ENCODE data around the gene BTF3.

GRCh38 chr5:73513996-73514395 is 15.8 kb downstream of the BTF3 start:
- TF ChIP-seq BCLAF1 (IDR thresholded peaks at IDR 0.05): no peak
- no peak for TF ChIP-seq CTCF (CRISPR knock-in tag; IDR thresholded peaks at IDR 0.05)
- no peak for TF ChIP-seq HDAC2 (CRISPR knock-in tag; IDR thresholded peaks at IDR 0.05)
- TF ChIP-seq ATF3 (CRISPR knock-in tag; IDR thresholded peaks at IDR 0.05): no peak
- no peak for TF ChIP-seq SKI (IDR thresholded peaks at IDR 0.05; ENCODE audit: partially characterized antibody)
- no peak for TF ChIP-seq ZFP82 (CRISPR knock-in tag; IDR thresholded peaks at IDR 0.05; ENCODE audit: borderline replicate concordance)
- no peak for TF ChIP-seq SMARCE1 (IDR thresholded peaks at IDR 0.05; ENCODE audit: borderline replicate concordance)
- no peak for TF ChIP-seq MAFF (IDR thresholded peaks at IDR 0.05; ENCODE audit: low read depth, low read length)
- TF ChIP-seq POLR2A (IDR thresholded peaks at IDR 0.05; ENCODE audit: insufficient read depth in 1 of 2, low read depth in 2 of 2, low read length in 2 of 2): no peak
- no peak for TF ChIP-seq SUZ12 (IDR thresholded peaks at IDR 0.05; ENCODE audit: low read depth, low read length)
- no peak for TF ChIP-seq ZNF274 (CRISPR knock-in tag; IDR thresholded peaks at IDR 0.05)
- TF ChIP-seq SP1 (IDR thresholded peaks at IDR 0.05): no peak
- TF ChIP-seq SP1 (CRISPR knock-in tag; IDR thresholded peaks at IDR 0.05): no peak
- TF ChIP-seq ZFX (CRISPR knock-in tag; IDR thresholded peaks at IDR 0.05; ENCODE audit: low read depth): no peak
- no peak for TF ChIP-seq HDAC1 (CRISPR knock-in tag; IDR thresholded peaks at IDR 0.05)
